Vagina (tissue), 2 donors: ENCODE results near the gene UTS2R. TPM values are rescaled to one million over a fixed set of nuclear protein-coding genes. Genes with fewer than 3 reads are reported as not detected.

Source experiments
- DNase-seq, 2 donors: peaks; one replicate each; pipeline ENCODE4 v3.0.0-alpha.2; 2017; ENCODE audit errors: extremely low spot score in 2 of 2
- H3K27ac ChIP-seq: fragments of 200-600 bp; sonication (generic); one replicate; pipeline ENCODE4 v1.5.1; 2019
- H3K27me3 ChIP-seq: fragments of 200-600 bp; sonication (generic); one replicate; pipeline ENCODE4 v1.5.1; 2019
- H3K36me3 ChIP-seq, 2 donors: fragments of 200-600 bp; sonication (generic); one replicate each; pipeline ENCODE4 v1.5.1; 2017 to 2019
- H3K4me1 ChIP-seq: fragments of 200-600 bp; sonication (generic); one replicate; pipeline ENCODE4 v1.5.1; 2019
- H3K4me3 ChIP-seq, 2 donors: fragments of 200-600 bp; sonication (generic); 1 replicate in 1 of 2; 2 replicates in 1 of 2; pipeline ENCODE4 v1.5.1; 2016 to 2019
- H3K9me3 ChIP-seq: fragments of 200-600 bp; sonication (generic); one replicate; pipeline ENCODE4 v1.5.1; 2019
- CTCF ChIP-seq, 3 experiments: fragments of 450-650 bp in 2 of 3; fragments of 200-600 bp in 1 of 3; sonication (generic) in 1 of 3; IDR thresholded peaks; one replicate each; pipeline ENCODE4 v1.5.1; 2017 to 2019; ENCODE audit warnings: antibody characterized with exemption in 3 of 3, mild to moderate bottlenecking in 2 of 3, moderate library complexity in 2 of 3
- POLR2A ChIP-seq, 2 donors: fragments of 450-650 bp; IDR thresholded peaks; one replicate each; pipeline ENCODE4 v1.6.1; 2017; ENCODE audit warnings: antibody characterized with exemption in 2 of 2, mild to moderate bottlenecking in 2 of 2, moderate library complexity in 2 of 2
- POLR2AphosphoS5 ChIP-seq, 2 donors: sonication (generic); formaldehyde crosslinking; IDR thresholded peaks; one replicate each; pipeline ENCODE4 v1.9.0; 2017; ENCODE audit warnings: antibody characterized with exemption in 2 of 2, mild to moderate bottlenecking in 2 of 2, low read depth in 1 of 2; ENCODE audit not compliant: insufficient read depth in 1 of 2
- intact Hi-C: fragments of 100-400 bp; cut with DNase I; formaldehyde crosslinking; loops from one replicate; pipeline ENCODE4 v1.15.1; 2023
- total RNA-seq: library from RNA; depleted of rRNA; stranded (reverse); fragments of >200 nt; gene quantifications from one replicate; pipeline ENCODE4 v1.2.3, GENCODE V29; 2016

UTS2R gene
- total RNA-seq, 1 donor from 2014 or later: not detected

DNA sequence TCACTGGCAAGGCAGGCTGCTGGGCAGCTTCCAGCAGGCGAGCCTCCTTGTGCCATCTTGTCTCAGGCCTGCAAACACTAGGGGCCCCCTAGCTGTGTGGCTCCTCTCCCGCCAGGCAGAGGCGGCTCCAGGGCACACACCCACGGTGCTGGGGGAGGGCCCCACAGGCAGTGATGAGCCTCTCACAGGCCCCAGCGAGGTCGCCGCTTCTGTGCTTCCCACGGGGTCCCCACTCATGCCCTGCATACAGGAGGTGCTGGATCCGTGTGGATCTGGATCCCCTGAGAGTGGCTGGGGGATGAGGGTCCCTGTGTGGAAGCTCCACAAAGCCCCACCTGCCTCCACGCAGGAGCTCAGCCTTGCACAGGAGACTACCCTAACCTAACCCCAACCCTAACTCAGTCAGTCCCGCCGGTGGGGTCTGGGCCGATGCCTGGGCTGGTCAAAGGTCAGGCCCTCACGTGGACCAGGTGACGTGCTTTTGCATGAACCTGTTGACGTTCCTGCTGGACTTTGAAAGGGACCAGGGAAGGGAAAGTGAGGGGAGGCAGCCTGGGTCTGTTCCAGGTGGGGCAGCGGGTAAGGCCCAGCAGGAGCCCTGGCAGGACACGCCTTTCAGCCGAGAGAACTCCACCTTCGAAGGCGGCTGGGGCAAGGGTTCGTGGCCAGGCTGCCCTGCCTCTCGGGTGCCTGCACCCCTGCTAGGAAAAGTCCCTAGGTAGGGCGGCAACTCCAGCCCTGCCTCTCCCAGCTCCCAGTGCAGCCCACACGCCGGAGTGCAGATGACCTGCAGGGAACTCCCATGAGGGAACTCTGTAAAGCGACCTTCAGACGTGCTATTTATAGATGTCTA, 43.2 kb upstream of the UTS2R start:
- Histone ChIP-seq H3K4me1 (peaks cover 36% of the 10 kb centered on the region), H3K27ac (no peak overlapping the region), H3K9me3 (no peaks in the 10 kb centered on the region), H3K4me3 (no peak overlapping the region), H3K27me3 (no peaks in the 10 kb centered on the region), H3K36me3 (no peaks in the 10 kb centered on the region)
- TF ChIP-seq POLR2A (IDR thresholded peaks at IDR 0.05) (no peak), CTCF (IDR thresholded peaks at IDR 0.05) (no peak), POLR2AphosphoS5 (IDR thresholded peaks at IDR 0.05; ENCODE audit: insufficient read depth in 1 of 2, low read depth in 1 of 2) (no peak)
- DNase-seq: no peak
- intact Hi-C loops: loop anchor here (10.0 kb wide), 2 partner anchors 124 to 284 kb away; no protein-coding TSS in a partner anchor

DNA sequence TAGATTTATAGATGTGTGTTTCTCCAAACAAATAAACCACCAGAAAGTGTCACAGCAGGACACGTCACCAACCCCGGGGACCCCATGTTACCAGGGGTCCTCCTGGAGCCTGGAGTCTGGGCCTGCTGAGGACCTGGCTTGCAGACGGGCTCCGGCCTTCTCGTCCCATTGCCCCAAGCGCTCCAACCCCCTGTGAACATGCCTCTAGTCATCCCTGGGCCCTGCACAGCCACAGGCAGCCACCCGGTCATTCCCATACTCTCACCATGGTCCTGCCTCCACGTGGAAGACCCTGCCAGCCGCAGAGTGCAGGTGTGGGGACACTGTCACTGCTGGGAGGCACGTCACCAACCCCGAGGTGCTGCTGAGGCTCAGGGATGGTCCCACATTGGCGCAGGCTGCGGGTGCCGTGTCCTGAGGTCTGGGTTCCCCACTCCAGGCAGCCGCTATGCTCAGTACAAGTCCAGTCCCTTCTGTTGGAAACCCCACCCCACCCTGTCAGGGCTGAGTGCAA, 42.5 kb upstream of the UTS2R start:
- no peaks in the 10 kb centered on the region for H3K9me3 ChIP-seq
- no peak for DNase-seq
- TF ChIP-seq CTCF (IDR thresholded peaks at IDR 0.05): no peak
- no peak for TF ChIP-seq POLR2AphosphoS5 (IDR thresholded peaks at IDR 0.05; ENCODE audit: insufficient read depth in 1 of 2, low read depth in 1 of 2)
- no peak for TF ChIP-seq POLR2A (IDR thresholded peaks at IDR 0.05)
- no peak overlapping the region for H3K4me3 ChIP-seq
- intact Hi-C loops: loop anchor here (10.0 kb wide), 2 partner anchors 124 to 284 kb away; no protein-coding TSS in a partner anchor
- H3K27me3 ChIP-seq: no peaks in the 10 kb centered on the region
- no peaks in the 10 kb centered on the region for H3K36me3 ChIP-seq
- peaks cover 43% of the 10 kb centered on the region for H3K4me1 ChIP-seq
- H3K27ac ChIP-seq: no peak overlapping the region

GRCh38 chr17:82329683-82330321, 41.8 kb upstream of the UTS2R start:
- Histone ChIP-seq H3K27ac (no peak overlapping the region), H3K36me3 (no peaks in the 10 kb centered on the region), H3K4me3 (no peak overlapping the region), H3K27me3 (no peaks in the 10 kb centered on the region), H3K4me1 (peaks cover 45% of the 10 kb centered on the region), H3K9me3 (no peaks in the 10 kb centered on the region)
- TF ChIP-seq POLR2AphosphoS5 (IDR thresholded peaks at IDR 0.05; ENCODE audit: insufficient read depth in 1 of 2, low read depth in 1 of 2) (no peak), CTCF (IDR thresholded peaks at IDR 0.05) (no peak), POLR2A (IDR thresholded peaks at IDR 0.05) (no peak)
- intact Hi-C loops: loop anchor here (10.0 kb wide), 2 partner anchors 125 to 285 kb away; no protein-coding TSS in a partner anchor
- no peak for DNase-seq

DNA sequence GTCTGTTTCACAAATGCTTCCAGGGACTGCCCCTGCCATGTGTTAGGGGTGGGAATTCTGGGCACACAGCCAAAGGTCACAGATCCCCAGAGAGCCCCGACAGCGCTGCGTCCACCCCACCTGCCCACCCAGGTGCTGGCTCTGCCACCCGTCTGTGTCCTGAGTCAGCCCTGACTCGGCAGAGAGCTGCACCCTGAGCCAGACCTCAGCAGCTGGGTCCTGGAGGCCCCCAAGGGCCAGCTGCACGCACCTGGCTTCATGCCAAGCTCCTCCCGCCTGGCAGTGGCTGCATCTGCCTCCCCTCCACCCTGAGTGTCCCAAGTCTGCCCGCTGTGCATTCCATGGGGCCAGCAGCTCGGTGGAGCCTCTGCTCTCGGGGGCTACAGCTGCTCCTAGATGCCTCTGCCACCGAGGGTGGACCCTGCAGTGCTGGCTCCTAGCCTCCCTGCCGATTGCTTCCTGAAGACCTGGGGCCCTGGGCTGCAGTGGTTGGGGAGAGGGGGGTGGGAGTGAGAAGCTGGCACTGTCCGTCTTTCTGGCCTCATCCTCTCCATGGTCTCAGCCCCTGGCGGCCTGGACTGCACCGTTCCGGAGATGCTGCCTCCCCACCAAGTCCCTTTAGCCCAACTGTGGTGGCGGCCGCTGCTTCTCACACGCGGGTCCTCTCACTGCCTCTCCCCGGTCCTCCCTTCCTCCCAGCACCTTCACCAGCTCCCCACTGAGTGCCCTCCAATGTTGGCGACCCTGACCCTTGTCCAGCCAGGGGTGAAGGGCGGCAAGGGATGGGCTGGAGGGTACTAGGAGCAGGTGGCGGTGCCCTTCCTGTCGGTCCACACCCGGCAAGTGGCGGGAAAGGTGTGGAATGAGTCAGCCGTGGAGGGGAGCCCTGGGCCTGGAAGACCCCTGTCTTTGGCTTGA, 41.0 kb upstream of the UTS2R start:
- no peak for DNase-seq
- no peak for TF ChIP-seq CTCF (IDR thresholded peaks at IDR 0.05)
- TF ChIP-seq POLR2A (IDR thresholded peaks at IDR 0.05): no peak
- Histone ChIP-seq H3K36me3 (no peaks in the 10 kb centered on the region), H3K4me3 (no peak overlapping the region), H3K9me3 (no peaks in the 10 kb centered on the region), H3K27me3 (no peaks in the 10 kb centered on the region), H3K4me1 (peaks cover 46% of the 10 kb centered on the region), H3K27ac (no peak overlapping the region)
- intact Hi-C loops: no loop called here
